Hepatocyte (in vitro differentiated cells): ENCODE results near the gene LYZL2.

Source experiments
- CTCF ChIP-seq: fragments of 200-600 bp; sonication (generic); IDR thresholded peaks from 2 replicates; pipeline ENCODE4 v1.5.1; 2016; ENCODE audit warnings: antibody characterized with exemption, mild to moderate bottlenecking; ENCODE audit not compliant: poor library complexity
- EZH2 ChIP-seq: fragments of 200-600 bp; sonication (generic); IDR thresholded peaks from 2 replicates; pipeline ENCODE4 v1.6.1; 2016; ENCODE audit warnings: antibody characterized with exemption, mild to moderate bottlenecking, borderline replicate concordance

DNA sequence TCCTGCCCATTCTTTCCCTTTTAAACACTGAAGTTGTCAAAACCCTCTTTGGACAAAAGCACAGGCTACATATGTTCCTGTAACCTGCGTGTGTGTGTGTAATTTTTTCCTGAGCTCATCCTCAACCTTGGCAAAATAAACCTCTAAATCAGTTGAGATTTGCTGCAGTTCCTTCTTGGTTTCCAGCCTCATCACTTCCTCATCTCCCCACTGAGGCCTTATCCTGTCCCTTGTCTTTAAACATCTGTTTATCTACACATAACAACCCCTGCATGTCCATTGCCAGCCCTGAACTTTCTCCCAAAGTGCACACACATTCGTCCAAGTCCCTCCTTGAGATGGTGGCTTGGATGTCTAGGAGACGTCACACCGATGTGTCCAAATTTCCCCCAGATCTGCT is 35.5 kb downstream of the LYZL2 start:
- TF ChIP-seq CTCF: no peak
- TF ChIP-seq EZH2: no peak
